NCI-H2227 treated with DMSO at 0.1 percent for 48 hours (cell line): ENCODE measurements around the gene IDE.
"Not testable (repeated sequence)": the region's sequence is repeated elsewhere in the genome, so short reads cannot be mapped to it uniquely, and the experiment has no call there.

Experiments used
- DNase-seq: peaks from one replicate; lab custom pipeline; 2025; lab: John Stamatoyannopoulos, UW

IDE gene

DNA sequence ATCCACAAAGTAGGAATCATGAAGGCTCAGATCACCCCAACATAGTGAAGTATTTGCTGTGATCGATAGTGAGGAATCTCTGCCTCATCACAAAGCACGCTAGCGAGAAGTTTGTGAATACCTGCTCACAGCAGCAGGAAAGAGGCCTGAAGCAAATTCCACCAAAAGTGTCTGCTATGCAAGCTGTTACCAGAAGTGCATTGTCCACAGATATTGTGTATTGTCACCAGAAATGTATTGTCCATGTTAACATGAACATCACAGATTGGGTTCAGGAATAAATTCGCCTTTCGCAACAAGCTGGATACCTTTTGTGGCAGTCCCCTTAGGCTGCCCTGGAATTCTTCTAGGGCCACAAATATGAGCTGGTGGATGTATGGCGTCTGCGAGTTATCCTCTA lies 155.0 kb downstream of the IDE start:
- no peak for DNase-seq

DNA sequence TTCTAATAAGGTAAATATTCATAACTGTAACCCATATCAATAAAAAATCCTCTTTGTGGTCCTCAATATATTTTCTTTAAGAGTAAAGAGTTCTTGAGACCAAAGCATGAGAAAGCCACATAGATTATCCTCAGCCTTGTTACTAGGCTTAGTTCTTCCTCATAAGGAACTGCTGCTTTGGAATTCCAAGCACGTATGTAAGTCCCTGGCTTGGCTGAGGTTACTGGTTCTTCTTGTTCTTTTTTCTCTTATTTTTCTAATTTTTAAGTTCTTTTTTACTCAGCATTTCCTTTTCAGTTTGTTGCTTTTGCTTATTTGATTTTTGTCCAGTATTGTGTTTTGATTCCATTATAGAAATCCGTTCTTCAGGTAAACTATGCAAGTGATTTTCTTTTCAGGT lies 155.7 kb downstream of the IDE start:
- no peak for DNase-seq

DNA sequence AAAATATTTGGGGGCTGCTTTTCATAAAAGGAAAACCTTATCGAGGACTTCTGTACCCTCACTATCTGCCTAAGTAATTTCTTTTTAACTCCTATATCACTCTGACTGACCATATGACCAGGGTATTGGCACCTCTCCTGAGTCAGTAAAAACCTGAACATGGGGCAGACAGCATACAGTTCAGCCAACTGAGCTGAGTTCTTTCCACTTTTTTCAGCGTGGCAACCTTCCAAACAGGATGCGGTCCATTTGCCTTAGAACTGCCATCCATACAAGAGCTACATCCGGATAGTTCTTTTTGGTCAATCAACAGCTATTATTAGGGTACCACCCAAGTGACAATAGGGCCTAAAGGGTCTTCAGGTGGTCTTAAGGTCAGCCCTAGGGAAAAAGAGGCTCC lies 160.4 kb downstream of the IDE start:
- DNase-seq: no peak

DNA sequence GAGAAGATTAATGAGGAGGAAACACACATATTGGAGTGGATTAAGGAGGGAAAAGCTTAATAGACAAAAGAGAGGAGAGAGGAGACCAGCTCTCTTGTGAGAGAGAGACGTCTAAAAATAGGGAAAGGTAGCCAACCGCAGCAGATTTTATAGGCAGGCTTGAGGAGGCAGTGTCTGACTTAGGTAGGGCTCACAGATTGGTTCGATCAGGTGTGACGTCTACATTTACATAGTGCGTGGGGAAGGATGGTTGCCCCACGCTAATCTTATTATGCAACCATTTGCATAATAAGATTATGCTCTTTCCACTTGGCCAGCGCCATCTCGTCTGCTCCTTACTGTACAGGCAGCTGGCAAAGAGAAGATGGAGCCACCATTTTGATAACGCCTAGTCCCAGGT lies 160.9 kb downstream of the IDE start:
- no peak for DNase-seq

DNA sequence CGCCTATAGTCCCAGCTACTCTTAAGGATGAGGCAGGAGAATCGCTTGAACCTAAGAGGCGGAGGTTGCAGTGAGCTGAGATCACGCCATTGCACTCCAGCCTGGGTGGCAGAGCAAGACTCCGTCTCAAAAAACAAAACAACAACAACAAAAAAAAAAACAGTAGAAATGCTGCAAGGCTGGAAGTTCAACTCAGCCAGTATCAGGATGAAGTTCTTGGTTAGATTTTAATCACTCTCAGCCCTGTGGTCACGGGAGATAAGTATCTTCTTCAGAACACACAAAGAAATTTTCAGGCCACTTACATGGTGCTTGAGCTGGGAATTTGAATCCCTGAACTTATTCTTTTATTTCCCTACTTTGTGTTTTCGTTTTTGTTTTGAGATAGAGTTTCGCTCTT lies 162.5 kb downstream of the IDE start:
- DNase-seq: no peak

DNA sequence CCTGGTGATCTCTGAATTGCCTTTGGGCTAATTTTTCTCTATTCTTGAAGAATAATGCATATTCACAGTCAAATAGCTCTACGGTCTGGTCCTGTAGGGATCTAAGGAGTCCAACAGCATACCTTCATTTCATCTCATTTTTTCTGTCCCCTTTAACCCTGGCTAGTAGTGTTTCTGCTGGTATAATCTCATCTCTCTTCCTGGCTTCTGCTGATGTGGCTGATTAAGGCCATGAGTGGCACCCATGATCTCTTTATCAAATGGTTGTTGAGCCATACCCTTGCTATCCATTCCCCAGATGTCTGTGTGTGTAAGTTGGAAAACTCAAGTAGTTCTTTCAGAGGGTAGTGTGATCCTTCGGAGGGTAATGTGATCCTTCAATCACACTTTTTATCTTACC lies 163.4 kb downstream of the IDE start:
- DNase-seq: no peak

DNA sequence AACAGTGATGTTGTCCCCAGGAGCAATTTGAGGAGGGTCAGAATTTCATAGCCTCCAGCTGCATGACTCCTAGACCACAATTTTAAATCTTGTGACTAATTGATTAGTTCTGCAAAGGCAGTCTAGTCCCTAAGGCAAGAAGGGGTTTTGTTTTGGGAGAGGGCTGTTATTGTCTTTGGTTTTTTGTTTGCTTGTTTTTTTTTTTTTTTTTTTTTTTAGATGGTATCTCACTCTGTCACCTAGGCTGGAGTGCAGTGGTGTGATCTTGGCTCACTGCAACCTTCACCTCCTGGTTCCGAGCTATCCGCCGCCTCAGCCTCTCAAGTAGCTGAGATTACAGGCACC lies 165.9 kb downstream of the IDE start:
- no peak for DNase-seq

DNA sequence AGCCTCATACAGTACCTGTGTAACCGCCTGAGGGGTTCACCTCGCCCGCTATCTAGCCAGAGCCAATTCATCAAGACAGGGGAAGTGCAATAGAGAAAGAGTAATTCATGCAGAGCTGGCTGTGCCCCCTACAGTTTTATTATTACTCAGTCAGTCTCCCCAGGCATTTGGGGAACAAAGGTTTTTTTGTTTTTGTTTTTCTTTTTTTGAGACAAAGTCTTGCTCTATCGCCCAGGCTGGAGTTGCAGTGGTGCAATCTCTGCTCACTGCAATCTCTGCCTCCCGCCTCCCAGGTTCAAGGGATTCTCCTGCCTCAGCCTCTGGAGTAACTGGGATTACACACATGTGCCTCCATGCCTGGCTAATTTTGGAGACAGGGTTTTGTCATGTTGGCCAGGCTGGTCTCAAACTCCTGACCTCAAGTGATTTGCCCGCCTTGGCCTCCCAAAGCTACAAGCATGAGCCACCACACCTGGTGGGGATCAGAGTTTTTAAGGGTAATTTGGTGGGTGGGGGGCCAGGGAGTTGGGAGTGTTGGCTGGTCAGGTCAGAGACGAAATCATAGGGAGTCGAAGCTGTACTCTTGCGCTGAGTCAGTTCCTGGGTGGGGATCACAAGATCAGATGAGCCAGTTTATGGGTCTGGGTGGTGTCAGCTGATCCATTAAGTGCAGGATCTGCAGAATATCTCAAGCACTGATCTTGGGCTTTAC lies 166.4 kb downstream of the IDE start:
- DNase-seq: no peak

DNA sequence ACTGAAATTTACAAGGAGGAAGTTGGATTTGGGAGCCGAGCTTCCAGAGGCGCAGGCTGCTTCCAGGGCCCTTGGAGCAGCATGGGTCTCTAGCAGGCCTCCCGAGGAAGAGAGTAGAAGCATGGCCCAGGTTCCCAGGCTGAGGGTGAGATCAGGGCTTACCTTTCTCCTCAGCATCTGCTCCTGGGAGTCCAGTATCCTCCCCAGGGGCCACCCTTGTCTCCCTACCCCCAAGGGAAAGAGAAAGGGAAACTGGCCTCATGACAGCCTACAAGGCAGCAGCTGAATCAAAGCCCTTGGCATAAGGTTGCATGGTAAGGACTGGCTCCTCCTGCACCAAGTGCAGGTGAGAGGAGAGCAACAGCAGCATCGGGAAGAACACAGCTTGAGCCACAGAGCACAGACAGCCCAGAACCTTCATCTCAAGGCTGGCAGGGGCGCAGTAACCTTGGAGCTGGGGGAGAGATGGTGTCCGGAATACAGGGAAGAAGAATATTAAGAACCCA lies 168.4 kb downstream of the IDE start:
- DNase-seq: no peak

DNA sequence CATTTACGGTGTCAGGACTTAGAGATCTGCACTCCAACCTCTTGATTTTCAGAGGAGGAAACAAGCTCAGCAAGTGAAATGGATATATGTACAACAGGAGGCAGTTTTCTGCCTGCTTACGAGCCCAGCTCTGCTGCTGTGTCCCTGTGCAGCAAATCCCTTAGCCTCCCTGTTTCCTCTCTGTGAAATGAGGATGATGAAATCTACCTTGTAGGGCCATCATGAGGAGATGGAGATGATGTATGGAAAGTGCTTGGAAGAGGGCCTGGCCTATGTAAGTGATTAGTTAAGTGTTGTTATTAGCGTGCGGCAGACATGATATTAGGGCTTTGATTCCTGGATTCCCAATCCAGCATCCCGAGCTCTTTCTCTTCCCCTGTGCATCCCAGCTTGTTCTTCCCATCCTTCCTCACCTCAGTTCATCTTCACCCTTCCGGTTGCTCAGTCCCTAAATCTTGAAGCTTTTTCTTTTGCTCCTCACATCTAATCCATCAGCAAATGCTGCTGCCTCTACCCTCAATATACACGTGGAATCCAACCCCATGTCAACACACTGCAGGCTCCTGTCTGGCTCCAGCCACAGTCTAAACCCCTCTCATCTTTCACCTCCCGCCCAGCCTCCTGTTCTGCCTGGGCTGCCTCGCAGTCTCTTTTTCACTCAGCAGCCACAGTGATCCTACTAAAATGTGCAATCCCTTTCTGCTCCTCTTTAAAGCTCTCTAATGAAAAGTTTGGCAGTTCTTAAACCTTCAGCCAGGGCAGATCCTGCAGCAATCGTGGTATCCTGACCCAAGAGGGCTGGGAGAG lies 169.1 kb downstream of the IDE start:
- DNase-seq: no peak

DNA sequence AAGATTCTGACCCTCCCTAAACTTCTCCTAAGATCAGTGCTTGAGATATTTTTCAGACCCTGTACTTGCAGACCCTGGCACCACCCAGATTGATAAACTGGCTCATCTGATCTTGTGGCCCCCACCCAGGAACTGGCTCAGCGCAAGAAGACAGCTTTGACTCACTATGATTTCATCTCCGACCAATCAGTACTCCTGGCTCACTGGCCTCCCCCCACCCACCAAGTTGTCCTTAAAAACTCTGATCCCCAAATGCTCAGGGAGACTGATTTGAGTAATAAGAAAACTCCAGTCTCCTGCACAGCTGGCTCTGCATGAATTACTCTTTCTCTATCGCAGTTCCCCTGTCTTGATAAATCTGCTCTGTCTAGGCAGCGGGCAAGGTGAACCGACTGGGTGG lies 171.7 kb downstream of the IDE start:
- not testable (repeated sequence) for DNase-seq
